Ammon's horn (tissue), 1 donor: Measurements from ENCODE around the gene CBLC.

Experiments used
- DNase-seq: peaks from one replicate; pipeline ENCODE4 v3.0.0-alpha.2; 2016; ENCODE audit warnings: low spot score

CBLC gene

GRCh38 chr19:44799627-44800346 lies 22.1 kb downstream of the CBLC start:
- DNase-seq, result no peak

- peak; percentile 75 for DNase-seq
Measured at GRCh38 chr19:44800461-44800860, 22.8 kb downstream of the CBLC start.

- DNase-seq, result no peak
Measured at GRCh38 chr19:44803442-44804428, 26.0 kb downstream of the CBLC start.

- DNase-seq, result no peak
Measured at GRCh38 chr19:44806291-44806690, 28.6 kb downstream of the CBLC start.

- no peak for DNase-seq
Measured at GRCh38 chr19:44807162-44807561, 29.5 kb downstream of the CBLC start.

GRCh38 chr19:44807652-44808462 lies 30.2 kb downstream of the CBLC start:
- DNase-seq, result peak; percentile 47

GRCh38 chr19:44808463-44809371 lies 31.0 kb downstream of the CBLC start, which contains the start of gene BCAM:
TSS of gene BCAM (plus strand) at chr19:44809103. CDS start at chr19:44809125, 22 bp downstream.
- DNase-seq, result peak; percentile 49

GRCh38 chr19:44809577-44810233 lies 32.0 kb downstream of the CBLC start:
- no peak for DNase-seq

GRCh38 chr19:44810234-44811121 lies 32.8 kb downstream of the CBLC start:
- DNase-seq, result no peak

- DNase-seq, result no peak
Measured at GRCh38 chr19:44811122-44811419, 33.4 kb downstream of the CBLC start.

- DNase-seq, result no peak
Measured at GRCh38 chr19:44812142-44812718, 34.5 kb downstream of the CBLC start.

GRCh38 chr19:44813070-44813840 lies 35.6 kb downstream of the CBLC start:
- no peak for DNase-seq

GRCh38 chr19:44813841-44814470 lies 36.3 kb downstream of the CBLC start:
- DNase-seq, result no peak

GRCh38 chr19:44814517-44814916 lies 36.8 kb downstream of the CBLC start:
- no peak for DNase-seq

- no peak for DNase-seq
Measured at GRCh38 chr19:44816301-44816700, 38.6 kb downstream of the CBLC start.

- DNase-seq, result no peak
Measured at GRCh38 chr19:44817725-44818465, 40.2 kb downstream of the CBLC start.

- no peak for DNase-seq
Measured at GRCh38 chr19:44818466-44819031, 40.9 kb downstream of the CBLC start.
